ENCODE results near the gene PRSS38.

PRSS38 gene

GRCh38 chr1:227771326-227771725 is 44.1 kb upstream of the PRSS38 start (continued):
- TF ChIP-seq, protein P1, sequence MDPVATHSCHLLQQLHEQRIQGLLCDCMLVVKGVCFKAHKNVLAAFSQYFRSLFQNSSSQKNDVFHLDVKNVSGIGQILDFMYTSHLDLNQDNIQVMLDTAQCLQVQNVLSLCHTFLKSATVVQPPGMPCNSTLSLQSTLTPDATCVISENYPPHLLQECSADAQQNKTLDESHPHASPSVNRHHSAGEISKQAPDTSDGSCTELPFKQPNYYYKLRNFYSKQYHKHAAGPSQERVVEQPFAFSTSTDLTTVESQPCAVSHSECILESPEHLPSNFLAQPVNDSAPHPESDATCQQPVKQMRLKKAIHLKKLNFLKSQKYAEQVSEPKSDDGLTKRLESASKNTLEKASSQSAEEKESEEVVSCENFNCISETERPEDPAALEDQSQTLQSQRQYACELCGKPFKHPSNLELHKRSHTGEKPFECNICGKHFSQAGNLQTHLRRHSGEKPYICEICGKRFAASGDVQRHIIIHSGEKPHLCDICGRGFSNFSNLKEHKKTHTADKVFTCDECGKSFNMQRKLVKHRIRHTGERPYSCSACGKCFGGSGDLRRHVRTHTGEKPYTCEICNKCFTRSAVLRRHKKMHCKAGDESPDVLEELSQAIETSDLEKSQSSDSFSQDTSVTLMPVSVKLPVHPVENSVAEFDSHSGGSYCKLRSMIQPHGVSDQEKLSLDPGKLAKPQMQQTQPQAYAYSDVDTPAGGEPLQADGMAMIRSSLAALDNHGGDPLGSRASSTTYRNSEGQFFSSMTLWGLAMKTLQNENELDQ (tag by site-specific recombination; IDR thresholded peaks at IDR 0.05; ENCODE audit: low read depth), result no peak
- TF ChIP-seq, protein P2, sequence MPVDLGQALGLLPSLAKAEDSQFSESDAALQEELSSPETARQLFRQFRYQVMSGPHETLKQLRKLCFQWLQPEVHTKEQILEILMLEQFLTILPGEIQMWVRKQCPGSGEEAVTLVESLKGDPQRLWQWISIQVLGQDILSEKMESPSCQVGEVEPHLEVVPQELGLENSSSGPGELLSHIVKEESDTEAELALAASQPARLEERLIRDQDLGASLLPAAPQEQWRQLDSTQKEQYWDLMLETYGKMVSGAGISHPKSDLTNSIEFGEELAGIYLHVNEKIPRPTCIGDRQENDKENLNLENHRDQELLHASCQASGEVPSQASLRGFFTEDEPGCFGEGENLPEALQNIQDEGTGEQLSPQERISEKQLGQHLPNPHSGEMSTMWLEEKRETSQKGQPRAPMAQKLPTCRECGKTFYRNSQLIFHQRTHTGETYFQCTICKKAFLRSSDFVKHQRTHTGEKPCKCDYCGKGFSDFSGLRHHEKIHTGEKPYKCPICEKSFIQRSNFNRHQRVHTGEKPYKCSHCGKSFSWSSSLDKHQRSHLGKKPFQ (tag by site-specific recombination; IDR thresholded peaks at IDR 0.05), result no peak
- TF ChIP-seq ZNF266 (tag by site-specific recombination; IDR thresholded peaks at IDR 0.05; ENCODE audit: low read depth) (no peak), ZNF785 (tag by site-specific recombination; IDR thresholded peaks at IDR 0.05) (no peak)

- H3K9me3 ChIP-seq (ENCODE audit: control insufficient read depth, insufficient read depth, low read depth, low read length), result no peaks in the 10 kb centered on the region
- no peak overlapping the region for H3K27ac ChIP-seq (ENCODE audit: extremely low read depth, low read depth, low read length)
- POLR2A ChIA-PET, result no interaction called here
- no peak overlapping the region for H3K4me3 ChIP-seq (ENCODE audit: low read depth, low read length)
- H3K4me1 ChIP-seq (ENCODE audit: control insufficient read depth, insufficient read depth, low read length), result no peaks in the 10 kb centered on the region
- TF ChIP-seq ZNF658 (tag by site-specific recombination; IDR thresholded peaks at IDR 0.05) (no peak), ZNF600 (tag by site-specific recombination; IDR thresholded peaks at IDR 0.05) (no peak), ZNF626 (tag by site-specific recombination; IDR thresholded peaks at IDR 0.05) (no peak), EGR2 (tag by site-specific recombination; IDR thresholded peaks at IDR 0.05; ENCODE audit: low read depth) (no peak), ZNF248 (tag by site-specific recombination; IDR thresholded peaks at IDR 0.05) (no peak), ZNF514 (tag by site-specific recombination; IDR thresholded peaks at IDR 0.05) (no peak), ZNF26 (tag by site-specific recombination; IDR thresholded peaks at IDR 0.05) (no peak), ZNF785 (tag by site-specific recombination; IDR thresholded peaks at IDR 0.05) (no peak), GFI1B (tag by site-specific recombination; IDR thresholded peaks at IDR 0.05) (no peak), ZNF560 (tag by site-specific recombination; IDR thresholded peaks at IDR 0.05; ENCODE audit: borderline replicate concordance) (no peak), ZNF23 (tag by site-specific recombination; IDR thresholded peaks at IDR 0.05; ENCODE audit: borderline replicate concordance) (no peak), ZNF2 (tag by site-specific recombination; IDR thresholded peaks at IDR 0.05) (no peak), ZNF645 (tag by site-specific recombination; IDR thresholded peaks at IDR 0.05) (no peak)
- TF ChIP-seq, protein P3, sequence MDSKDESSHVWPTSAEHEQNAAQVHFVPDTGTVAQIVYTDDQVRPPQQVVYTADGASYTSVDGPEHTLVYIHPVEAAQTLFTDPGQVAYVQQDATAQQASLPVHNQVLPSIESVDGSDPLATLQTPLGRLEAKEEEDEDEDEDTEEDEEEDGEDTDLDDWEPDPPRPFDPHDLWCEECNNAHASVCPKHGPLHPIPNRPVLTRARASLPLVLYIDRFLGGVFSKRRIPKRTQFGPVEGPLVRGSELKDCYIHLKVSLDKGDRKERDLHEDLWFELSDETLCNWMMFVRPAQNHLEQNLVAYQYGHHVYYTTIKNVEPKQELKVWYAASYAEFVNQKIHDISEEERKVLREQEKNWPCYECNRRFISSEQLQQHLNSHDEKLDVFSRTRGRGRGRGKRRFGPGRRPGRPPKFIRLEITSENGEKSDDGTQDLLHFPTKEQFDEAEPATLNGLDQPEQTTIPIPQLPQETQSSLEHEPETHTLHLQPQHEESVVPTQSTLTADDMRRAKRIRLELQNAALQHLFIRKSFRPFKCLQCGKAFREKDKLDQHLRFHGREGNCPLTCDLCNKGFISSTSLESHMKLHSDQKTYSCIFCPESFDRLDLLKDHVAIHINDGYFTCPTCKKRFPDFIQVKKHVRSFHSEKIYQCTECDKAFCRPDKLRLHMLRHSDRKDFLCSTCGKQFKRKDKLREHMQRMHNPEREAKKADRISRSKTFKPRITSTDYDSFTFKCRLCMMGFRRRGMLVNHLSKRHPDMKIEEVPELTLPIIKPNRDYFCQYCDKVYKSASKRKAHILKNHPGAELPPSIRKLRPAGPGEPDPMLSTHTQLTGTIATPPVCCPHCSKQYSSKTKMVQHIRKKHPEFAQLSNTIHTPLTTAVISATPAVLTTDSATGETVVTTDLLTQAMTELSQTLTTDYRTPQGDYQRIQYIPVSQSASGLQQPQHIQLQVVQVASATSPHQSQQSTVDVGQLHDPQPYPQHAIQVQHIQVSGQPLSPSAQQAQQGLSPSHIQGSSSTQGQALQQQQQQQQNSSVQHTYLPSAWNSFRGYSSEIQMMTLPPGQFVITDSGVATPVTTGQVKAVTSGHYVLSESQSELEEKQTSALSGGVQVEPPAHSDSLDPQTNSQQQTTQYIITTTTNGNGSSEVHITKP (tag by site-specific recombination; IDR thresholded peaks at IDR 0.05), result no peak
- TF ChIP-seq, protein P4, sequence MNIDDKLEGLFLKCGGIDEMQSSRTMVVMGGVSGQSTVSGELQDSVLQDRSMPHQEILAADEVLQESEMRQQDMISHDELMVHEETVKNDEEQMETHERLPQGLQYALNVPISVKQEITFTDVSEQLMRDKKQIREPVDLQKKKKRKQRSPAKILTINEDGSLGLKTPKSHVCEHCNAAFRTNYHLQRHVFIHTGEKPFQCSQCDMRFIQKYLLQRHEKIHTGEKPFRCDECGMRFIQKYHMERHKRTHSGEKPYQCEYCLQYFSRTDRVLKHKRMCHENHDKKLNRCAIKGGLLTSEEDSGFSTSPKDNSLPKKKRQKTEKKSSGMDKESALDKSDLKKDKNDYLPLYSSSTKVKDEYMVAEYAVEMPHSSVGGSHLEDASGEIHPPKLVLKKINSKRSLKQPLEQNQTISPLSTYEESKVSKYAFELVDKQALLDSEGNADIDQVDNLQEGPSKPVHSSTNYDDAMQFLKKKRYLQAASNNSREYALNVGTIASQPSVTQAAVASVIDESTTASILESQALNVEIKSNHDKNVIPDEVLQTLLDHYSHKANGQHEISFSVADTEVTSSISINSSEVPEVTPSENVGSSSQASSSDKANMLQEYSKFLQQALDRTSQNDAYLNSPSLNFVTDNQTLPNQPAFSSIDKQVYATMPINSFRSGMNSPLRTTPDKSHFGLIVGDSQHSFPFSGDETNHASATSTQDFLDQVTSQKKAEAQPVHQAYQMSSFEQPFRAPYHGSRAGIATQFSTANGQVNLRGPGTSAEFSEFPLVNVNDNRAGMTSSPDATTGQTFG (tag by site-specific recombination; IDR thresholded peaks at IDR 0.05; ENCODE audit: borderline replicate concordance), result no peak
- TF ChIP-seq, protein P5, sequence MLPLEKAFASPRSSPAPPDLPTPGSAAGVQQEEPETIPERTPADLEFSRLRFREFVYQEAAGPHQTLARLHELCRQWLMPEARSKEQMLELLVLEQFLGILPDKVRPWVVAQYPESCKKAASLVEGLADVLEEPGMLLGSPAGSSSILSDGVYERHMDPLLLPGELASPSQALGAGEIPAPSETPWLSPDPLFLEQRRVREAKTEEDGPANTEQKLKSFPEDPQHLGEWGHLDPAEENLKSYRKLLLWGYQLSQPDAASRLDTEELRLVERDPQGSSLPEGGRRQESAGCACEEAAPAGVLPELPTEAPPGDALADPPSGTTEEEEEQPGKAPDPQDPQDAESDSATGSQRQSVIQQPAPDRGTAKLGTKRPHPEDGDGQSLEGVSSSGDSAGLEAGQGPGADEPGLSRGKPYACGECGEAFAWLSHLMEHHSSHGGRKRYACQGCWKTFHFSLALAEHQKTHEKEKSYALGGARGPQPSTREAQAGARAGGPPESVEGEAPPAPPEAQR (tag by site-specific recombination; IDR thresholded peaks at IDR 0.05), result no peak
- peaks cover 18 to 92% of the 10 kb centered on the region in 2 experiments for H3K36me3 ChIP-seq (ENCODE audit: control insufficient read depth in 2 of 2, insufficient read depth in 1 of 2, low read length in 2 of 2)
- CTCF ChIA-PET, result interaction anchor here (1.2 kb wide), 1 partner anchor 9 kb away, joined by 3 read pairs; no protein-coding TSS in a partner anchor
Measured at GRCh38 chr1:227771771-227772170, 43.7 kb upstream of the PRSS38 start.
